Caco-2 (cell line): ENCODE results near the gene NACC1. TPM values are rescaled to one million over a fixed set of nuclear protein-coding genes. Genes with fewer than 3 reads are reported as not detected.

Experiments
- BruUV-seq: library from RNA; stranded (reverse); fragments of 400-500 nt; replicated peaks from 2 replicates; lab custom pipeline; 2021; lab: Mats Ljungman, UMichigan
- CTCF ChIA-PET: fragments of 300-600 bp; sonication (Branson Sonifier 250); formaldehyde crosslinking; loops from one replicate; lab custom pipeline; 2022; ENCODE audit warnings: antibody characterized with exemption; lab: Charles Lee
- POLR2A ChIA-PET: fragments of 300-600 bp; sonication (Branson Sonifier 250); formaldehyde crosslinking; loops from one replicate; lab custom pipeline; 2022; ENCODE audit warnings: antibody characterized with exemption; lab: Charles Lee
- DNase-seq, 2 experiments: peaks; one replicate each; pipeline versions ENCODE4 v3.0.0 to v3.0.0-alpha.2; 2020 to 2022
- H3K27me3 ChIP-seq: replicated peaks from 2 replicates; pipeline ENCODE4 v1.6.0; 2011; ENCODE audit warnings: low read length; ENCODE audit not compliant: control insufficient read depth, insufficient read depth
- H3K36me3 ChIP-seq: 2 replicates; pipeline ENCODE4 v1.5.1; 2011; ENCODE audit warnings: low read length; ENCODE audit not compliant: control insufficient read depth, insufficient read depth
- H3K4me1 ChIP-seq: fragments of 250-450 bp; sonication (Bioruptor Pico); 2 replicates; pipeline ENCODE4 v1.5.1; 2020; ENCODE audit warnings: mild to moderate bottlenecking
- H3K4me3 ChIP-seq: 2 replicates; pipeline ENCODE4 v1.5.1; 2011; ENCODE audit warnings: low read depth, mild to moderate bottlenecking, control low read depth, low read length
- H3K9me3 ChIP-seq: fragments of 250-450 bp; sonication (Bioruptor Pico); 2 replicates; pipeline ENCODE4 v1.5.1; 2020; ENCODE audit warnings: mild to moderate bottlenecking, moderate library complexity
- H3K27ac Mint-ChIP-seq: one replicate; pipeline ENCODE4 v1.8.0; 2022; ENCODE audit warnings: mixed read lengths; ENCODE audit not compliant: unreplicated experiment
- H3K27me3 Mint-ChIP-seq: one replicate; pipeline ENCODE4 v1.8.0; 2022; ENCODE audit warnings: mixed read lengths; ENCODE audit not compliant: insufficient read depth, unreplicated experiment
- H3K36me3 Mint-ChIP-seq: one replicate; pipeline ENCODE4 v1.8.0; 2022; ENCODE audit warnings: mild to moderate bottlenecking, mixed read lengths; ENCODE audit not compliant: insufficient read depth, unreplicated experiment
- H3K4me1 Mint-ChIP-seq: one replicate; pipeline ENCODE4 v1.8.0; 2022; ENCODE audit warnings: low read depth, mixed read lengths; ENCODE audit not compliant: unreplicated experiment
- H3K4me3 Mint-ChIP-seq: one replicate; pipeline ENCODE4 v1.8.0; 2022; ENCODE audit warnings: mild to moderate bottlenecking, moderate library complexity, mixed read lengths; ENCODE audit not compliant: unreplicated experiment
- H3K9me3 Mint-ChIP-seq: one replicate; pipeline ENCODE4 v1.8.0; 2022; ENCODE audit warnings: mixed read lengths; ENCODE audit not compliant: unreplicated experiment
- CTCF ChIP-seq, 2 experiments: fragments of 200-600 bp in 1 of 2; IDR thresholded peaks; 1 replicate in 1 of 2; 2 replicates in 1 of 2; pipeline versions ENCODE4 v1.5.1 to v1.8.0; 2011 to 2022; ENCODE audit warnings: antibody characterized with exemption in 1 of 2, control low read depth in 1 of 2, inconsistent platforms in 1 of 2, low read depth in 1 of 2, low read length in 1 of 2, mild to moderate bottlenecking in 1 of 2, moderate library complexity in 1 of 2; ENCODE audit not compliant: insufficient read depth in 1 of 2, severe bottlenecking in 1 of 2, unreplicated experiment in 1 of 2
- intact Hi-C: fragments of 100-400 bp; cut with micrococcal nuclease; formaldehyde crosslinking; loops from one replicate; pipeline ENCODE4 v1.10.0; 2022; ENCODE audit not compliant: unreplicated experiment
- total RNA-seq: library from RNA; stranded (reverse); gene quantifications from 2 replicates; pipeline ENCODE4 v1.2.3, GENCODE V29; 2022

The NACC1 gene
- total RNA-seq, 1 experiment from 2014 or later, result 89.6 TPM

- no peak overlapping the region for H3K27ac Mint-ChIP-seq
- H3K4me1 Mint-ChIP-seq, result peaks cover 8% of the 10 kb centered on the region
- TF ChIP-seq CTCF (IDR thresholded peaks at IDR 0.05; ENCODE audit: insufficient read depth in 1 of 2, low read depth in 1 of 2, low read length in 1 of 2, severe bottlenecking in 1 of 2, unreplicated experiment in 1 of 2), result no peak
- Histone ChIP-seq H3K27me3 (no peaks in the 10 kb centered on the region), H3K4me1 (peaks cover 16% of the 10 kb centered on the region), H3K36me3 (no peaks in the 10 kb centered on the region), H3K9me3 (no peaks in the 10 kb centered on the region), H3K4me3 (no peak overlapping the region)
- no TSS peak for BruUV-seq
- H3K4me3 Mint-ChIP-seq, result no peak overlapping the region
- CTCF ChIA-PET, result interaction anchor here (1.1 to 1.5 kb wide), 4 partner anchors 10 to 93 kb away, joined by 3 to 15 read pairs (median 4); no protein-coding TSS in a partner anchor
- no peaks in the 10 kb centered on the region for H3K9me3 Mint-ChIP-seq
- POLR2A ChIA-PET, result no interaction called here
- no peaks in the 10 kb centered on the region for H3K36me3 Mint-ChIP-seq
- intact Hi-C loops, result no loop called here
- no peak for DNase-seq
- H3K27me3 Mint-ChIP-seq, result no peaks in the 10 kb centered on the region
Measured at GRCh38 chr19:13070425-13071140, 47.5 kb upstream of the NACC1 start.

GRCh38 chr19:13071444-13072187 is 46.4 kb upstream of the NACC1 start:
- ChIA-PET CTCF (no interaction called here), POLR2A (no interaction called here)
- BruUV-seq, result no TSS peak
- no peak for TF ChIP-seq CTCF (IDR thresholded peaks at IDR 0.05; ENCODE audit: insufficient read depth in 1 of 2, low read depth in 1 of 2, low read length in 1 of 2, severe bottlenecking in 1 of 2, unreplicated experiment in 1 of 2)
- intact Hi-C loops, result no loop called here
- Histone ChIP-seq H3K4me1 (peaks cover 16% of the 10 kb centered on the region), H3K36me3 (no peaks in the 10 kb centered on the region), H3K27me3 (no peaks in the 10 kb centered on the region), H3K9me3 (no peaks in the 10 kb centered on the region), H3K4me3 (no peak overlapping the region)
- no peaks in the 10 kb centered on the region for H3K36me3 Mint-ChIP-seq
- no peak for DNase-seq
- no peak overlapping the region for H3K27ac Mint-ChIP-seq
- no peak overlapping the region for H3K4me3 Mint-ChIP-seq
- H3K4me1 Mint-ChIP-seq, result peaks cover 8% of the 10 kb centered on the region
- no peaks in the 10 kb centered on the region for H3K9me3 Mint-ChIP-seq
- no peaks in the 10 kb centered on the region for H3K27me3 Mint-ChIP-seq

GRCh38 chr19:13072188-13072908 is 45.7 kb upstream of the NACC1 start:
- Histone ChIP-seq H3K36me3 (no peaks in the 10 kb centered on the region), H3K9me3 (no peaks in the 10 kb centered on the region), H3K4me3 (no peak overlapping the region), H3K4me1 (peaks cover 12% of the 10 kb centered on the region), H3K27me3 (no peaks in the 10 kb centered on the region)
- no peak for TF ChIP-seq CTCF (IDR thresholded peaks at IDR 0.05; ENCODE audit: insufficient read depth in 1 of 2, low read depth in 1 of 2, low read length in 1 of 2, severe bottlenecking in 1 of 2, unreplicated experiment in 1 of 2)
- CTCF ChIA-PET, result interaction anchor here (1.0 kb wide), 1 partner anchor 95 kb away, joined by 5 read pairs; no protein-coding TSS in a partner anchor
- BruUV-seq, result no TSS peak
- H3K27me3 Mint-ChIP-seq, result no peaks in the 10 kb centered on the region
- no peaks in the 10 kb centered on the region for H3K36me3 Mint-ChIP-seq
- intact Hi-C loops, result no loop called here
- POLR2A ChIA-PET, result no interaction called here
- H3K4me3 Mint-ChIP-seq, result no peak overlapping the region
- no peaks in the 10 kb centered on the region for H3K9me3 Mint-ChIP-seq
- no peak for DNase-seq
- H3K27ac Mint-ChIP-seq, result no peak overlapping the region
- H3K4me1 Mint-ChIP-seq, result peaks cover 8% of the 10 kb centered on the region
